ACC112 (cell line): Measurements from ENCODE around the gene UACA.
A peak's percentile ranks its signal among the peaks of the same experiment; 100 is the strongest.

Experiments used
- H2AFZ ChIP-seq: fragments of 200-600 bp; sonication (generic); one replicate; pipeline ENCODE4 v1.6.0; 2017; ENCODE audit warnings: antibody characterized with exemption, low read length; ENCODE audit not compliant: unreplicated experiment
- H3K27ac ChIP-seq: fragments of 200-600 bp; sonication (generic); 2 replicates; pipeline ENCODE4 v1.5.1; 2014; ENCODE audit warnings: low read depth, mild to moderate bottlenecking, antibody characterized with exemption, low read length, moderate library complexity
- H3K27me3 ChIP-seq: fragments of 200-600 bp; sonication (generic); 2 replicates; pipeline ENCODE4 v1.6.1; 2014; ENCODE audit warnings: mild to moderate bottlenecking, antibody characterized with exemption, low read length, moderate library complexity, mixed read lengths; ENCODE audit not compliant: insufficient read depth
- H3K36me3 ChIP-seq: fragments of 200-600 bp; sonication (generic); 2 replicates; pipeline ENCODE4 v1.6.1; 2016; ENCODE audit warnings: mild to moderate bottlenecking, antibody characterized with exemption, low read length, moderate library complexity, mixed read lengths; ENCODE audit not compliant: insufficient read depth
- H3K4me1 ChIP-seq: fragments of 200-600 bp; sonication (generic); one replicate; pipeline ENCODE4 v1.6.1; 2016; ENCODE audit warnings: low read length, mixed read lengths; ENCODE audit not compliant: insufficient read depth, unreplicated experiment, control insufficient read depth
- H3K4me3 ChIP-seq: fragments of 200-600 bp; sonication (generic); 2 replicates; pipeline ENCODE4 v1.5.1; 2014; ENCODE audit warnings: mild to moderate bottlenecking, low read depth, low read length
- H3K79me2 ChIP-seq: fragments of 200-600 bp; sonication (generic); one replicate; pipeline ENCODE4 v1.6.0; 2016; ENCODE audit warnings: low read length; ENCODE audit not compliant: control insufficient read depth, unreplicated experiment, insufficient read depth

The UACA gene

DNA sequence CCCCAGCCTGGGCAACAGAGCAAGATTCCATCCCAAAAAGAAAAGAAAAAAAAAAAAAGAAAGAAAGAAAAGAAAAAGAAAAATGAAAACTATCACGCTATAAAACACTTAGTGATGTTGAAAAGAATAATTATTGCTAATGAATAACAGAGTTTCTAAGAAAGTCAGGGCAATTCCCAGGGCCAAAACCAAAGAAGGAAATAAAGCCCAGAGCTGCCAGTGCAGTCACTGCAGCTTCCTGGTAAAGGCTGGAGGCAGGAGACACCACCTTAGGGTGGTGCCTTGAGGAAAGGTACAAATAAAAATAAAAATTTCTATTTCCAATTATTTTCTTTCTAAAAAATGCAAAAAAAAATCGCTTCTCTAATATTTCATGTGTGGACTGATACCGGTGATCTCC lies 19.7 kb upstream of the UACA start:
- Histone ChIP-seq H3K4me1 (peaks cover 32% of the 10 kb centered on the region), H3K27me3 (no peaks in the 10 kb centered on the region), H3K4me3 (no peak overlapping the region), H3K36me3 (no peaks in the 10 kb centered on the region), H2AFZ (no peak overlapping the region), H3K27ac (no peak overlapping the region), H3K79me2 (no peaks in the 10 kb centered on the region)

DNA sequence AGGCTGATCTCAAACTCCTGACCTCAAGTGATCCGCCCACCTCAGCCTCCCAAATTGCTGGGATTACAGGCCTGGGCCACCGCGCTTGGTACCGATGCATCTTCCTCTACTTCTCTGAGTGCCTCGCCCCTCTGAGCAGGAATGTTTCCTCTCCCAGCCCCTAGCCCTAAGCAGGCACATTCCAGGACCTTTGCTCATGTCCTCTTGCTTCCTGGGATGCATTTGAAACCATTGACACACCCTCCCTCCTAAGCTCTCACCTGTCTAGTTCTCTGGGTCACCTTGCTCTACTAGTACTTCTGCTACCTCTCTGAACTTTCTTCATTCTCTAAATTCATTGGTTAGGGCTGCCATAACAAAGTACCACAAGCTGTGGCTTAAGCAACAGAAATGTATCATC lies 17.9 kb upstream of the UACA start:
- Histone ChIP-seq H3K36me3 (no peaks in the 10 kb centered on the region), H3K27me3 (no peaks in the 10 kb centered on the region), H3K27ac (no peak overlapping the region), H3K4me3 (no peak overlapping the region), H3K4me1 (peaks cover 40% of the 10 kb centered on the region), H3K79me2 (no peaks in the 10 kb centered on the region), H2AFZ (no peak overlapping the region)

DNA sequence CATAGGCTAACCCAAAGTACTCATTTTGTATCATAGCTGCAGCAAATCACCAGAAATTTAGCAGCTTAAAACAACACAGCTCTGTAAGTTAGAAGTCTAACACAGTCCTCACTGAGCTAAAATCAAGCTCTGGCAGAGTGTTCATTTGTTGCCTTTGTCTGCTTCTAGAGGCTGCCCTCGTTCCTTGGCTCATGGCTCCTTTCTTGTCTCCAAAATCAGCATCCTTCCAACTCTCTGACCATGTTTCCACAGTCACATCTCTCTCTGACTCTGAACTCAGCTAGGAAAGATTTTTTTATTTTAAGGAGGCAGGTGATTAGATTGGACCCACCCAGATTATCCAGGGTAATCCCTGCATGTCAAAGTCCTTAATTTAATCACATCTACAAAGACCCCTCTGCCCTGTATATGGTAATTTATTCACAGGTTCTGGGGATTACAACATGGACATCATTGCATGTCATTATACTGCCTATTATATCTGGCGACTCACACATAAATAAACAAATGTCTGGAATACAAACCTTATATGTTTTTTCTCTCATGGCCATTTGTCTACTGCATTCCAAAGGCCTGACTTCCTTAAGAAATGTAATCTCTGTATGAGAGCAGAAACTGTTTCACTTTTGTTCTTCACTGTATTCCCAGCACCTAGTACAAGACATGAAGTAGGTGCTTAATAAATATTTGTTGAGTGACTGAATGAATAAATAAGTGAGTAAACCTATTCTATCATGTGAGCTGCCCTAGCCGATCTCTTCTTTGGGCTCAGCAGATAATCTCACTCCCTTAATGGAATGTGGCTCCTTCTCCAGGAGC lies 15.1 kb upstream of the UACA start:
- H2AFZ ChIP-seq = peak overlapping the region; percentile 88
- H3K4me1 ChIP-seq = peaks cover 48% of the 10 kb centered on the region
- no peaks in the 10 kb centered on the region for H3K79me2 ChIP-seq
- H3K4me3 ChIP-seq = peak overlapping the region; percentile 36; the same call in 1 of the 2 replicates
- no peaks in the 10 kb centered on the region for H3K36me3 ChIP-seq
- no peaks in the 10 kb centered on the region for H3K27me3 ChIP-seq
- H3K27ac ChIP-seq = peak overlapping the region; percentile 76

GRCh38 chr15:70777170-70777926 lies 14.0 kb upstream of the UACA start:
- Histone ChIP-seq H3K27me3 (no peaks in the 10 kb centered on the region), H3K36me3 (no peaks in the 10 kb centered on the region), H3K4me1 (peaks cover 50% of the 10 kb centered on the region), H2AFZ (no peak overlapping the region), H3K4me3 (no peak overlapping the region), H3K27ac (peak overlapping the region; percentile 76; the same call in 1 of the 2 replicates), H3K79me2 (no peaks in the 10 kb centered on the region)

DNA sequence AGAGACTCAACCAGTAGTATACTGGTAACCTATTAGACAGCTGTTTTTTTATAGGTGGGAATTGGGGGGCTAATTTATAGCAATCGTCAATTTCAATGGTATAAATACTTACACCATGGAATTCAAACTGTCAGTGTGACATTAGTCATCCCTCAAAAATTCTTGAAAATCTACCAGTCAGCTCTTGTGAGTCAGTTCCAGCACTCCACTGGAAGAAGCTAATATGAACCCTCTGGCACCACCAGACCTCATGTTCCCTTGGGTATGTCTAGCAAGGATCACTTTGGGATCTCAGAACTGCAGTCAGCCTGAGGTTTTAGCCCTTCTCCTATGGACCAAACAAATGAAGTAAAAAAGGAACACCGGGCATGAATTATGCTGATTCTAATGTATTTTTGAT lies 11.8 kb upstream of the UACA start:
- H3K27ac ChIP-seq = peak overlapping the region; percentile 83
- H3K36me3 ChIP-seq = no peaks in the 10 kb centered on the region
- H3K4me3 ChIP-seq = peak overlapping the region; percentile 32; the same call in 1 of the 2 replicates
- H2AFZ ChIP-seq = no peak overlapping the region
- H3K4me1 ChIP-seq = peaks cover 51% of the 10 kb centered on the region
- H3K79me2 ChIP-seq = no peaks in the 10 kb centered on the region
- no peaks in the 10 kb centered on the region for H3K27me3 ChIP-seq

DNA sequence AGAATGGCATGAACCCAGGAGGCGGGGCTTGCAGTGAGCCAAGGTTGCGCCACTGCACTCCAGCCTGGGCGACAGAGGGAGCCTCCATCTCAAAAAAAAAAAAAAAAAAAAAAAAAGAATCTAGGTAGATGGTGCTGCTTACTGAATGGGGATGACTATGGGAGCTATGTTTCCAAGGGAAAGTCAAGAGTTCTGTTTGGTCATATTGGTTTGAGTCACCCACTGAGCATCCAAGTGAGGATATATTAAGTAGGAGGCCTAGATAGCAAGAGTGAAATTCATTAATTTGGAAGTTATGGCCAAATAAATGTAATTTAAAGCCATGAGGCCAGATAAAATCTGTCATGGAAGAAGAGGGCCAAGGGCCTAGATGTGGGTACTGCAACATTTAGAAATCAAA lies 9.0 kb upstream of the UACA start:
- H3K4me3 ChIP-seq = no peak overlapping the region

GRCh38 chr15:70770863-70771262 lies 7.5 kb upstream of the UACA start:
- no peak overlapping the region for H3K4me3 ChIP-seq
- no peak overlapping the region for H3K27ac ChIP-seq
- no peaks in the 10 kb centered on the region for H3K36me3 ChIP-seq
- no peaks in the 10 kb centered on the region for H3K27me3 ChIP-seq
- no peak overlapping the region for H2AFZ ChIP-seq
- H3K4me1 ChIP-seq = peaks cover 36% of the 10 kb centered on the region
- no peaks in the 10 kb centered on the region for H3K79me2 ChIP-seq

More for the DNA sequence above, 9.0 kb upstream of the UACA start:
- Histone ChIP-seq H3K79me2 (no peaks in the 10 kb centered on the region), H3K27me3 (no peaks in the 10 kb centered on the region), H2AFZ (no peak overlapping the region), H3K27ac (no peak overlapping the region), H3K36me3 (no peaks in the 10 kb centered on the region), H3K4me1 (peaks cover 39% of the 10 kb centered on the region)

DNA sequence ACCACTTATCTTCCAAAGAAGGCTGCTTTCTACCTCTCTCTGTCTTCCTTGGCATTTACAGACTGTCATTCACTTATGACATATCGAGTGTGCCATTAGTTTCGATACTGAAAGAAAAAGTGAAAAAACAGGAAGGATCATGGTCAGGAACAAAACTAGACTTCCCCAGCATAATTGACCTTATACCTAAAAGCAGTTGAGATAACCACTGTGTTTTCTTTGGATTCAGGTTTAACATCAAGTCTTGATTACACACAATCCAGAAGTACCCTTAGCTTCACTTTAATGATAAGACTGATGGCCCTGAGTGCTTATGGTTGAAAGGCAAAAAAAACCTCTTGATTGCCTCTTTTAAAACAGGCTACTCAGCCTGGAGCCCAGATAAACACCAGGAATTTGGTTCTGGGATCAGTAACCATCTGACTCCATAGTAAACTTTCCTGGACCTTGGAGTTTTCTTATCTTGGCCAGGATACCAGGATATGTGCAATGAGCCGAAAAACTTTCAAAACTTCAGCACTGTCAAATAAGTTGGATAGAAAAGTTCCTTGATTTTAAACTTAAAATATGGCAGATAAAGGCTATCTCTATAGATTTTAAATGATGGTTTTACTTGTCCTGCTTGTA lies 5.0 kb upstream of the UACA start:
- Histone ChIP-seq H2AFZ (no peak overlapping the region), H3K27me3 (no peaks in the 10 kb centered on the region), H3K27ac (no peak overlapping the region), H3K36me3 (no peaks in the 10 kb centered on the region), H3K79me2 (no peaks in the 10 kb centered on the region), H3K4me1 (peaks cover 38% of the 10 kb centered on the region), H3K4me3 (no peak overlapping the region)

GRCh38 chr15:70767667-70768066 lies 4.3 kb upstream of the UACA start:
- H3K27ac ChIP-seq = no peak overlapping the region
- peaks cover 34% of the 10 kb centered on the region for H3K4me1 ChIP-seq
- H3K36me3 ChIP-seq = no peaks in the 10 kb centered on the region
- no peak overlapping the region for H2AFZ ChIP-seq
- H3K4me3 ChIP-seq = no peak overlapping the region
- peaks cover 5% of the 10 kb centered on the region for H3K79me2 ChIP-seq
- H3K27me3 ChIP-seq = no peaks in the 10 kb centered on the region

DNA sequence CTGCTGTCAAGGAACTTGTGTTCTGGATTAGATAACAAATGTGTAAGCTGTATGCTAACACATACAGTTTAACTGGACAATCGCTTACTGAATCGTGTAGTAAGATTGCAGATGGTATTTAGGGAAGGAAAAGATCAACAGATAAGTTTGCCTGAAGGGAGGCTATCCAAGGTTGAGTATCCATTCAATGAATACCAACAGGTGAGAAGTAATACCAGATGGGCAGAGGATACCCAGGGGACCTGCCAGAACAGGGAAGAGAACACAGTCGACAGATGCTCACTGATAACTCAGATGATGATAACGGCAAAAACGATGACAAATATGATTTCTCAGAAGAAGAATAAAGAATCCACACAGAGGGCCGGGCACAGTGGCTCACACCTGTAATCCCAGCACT lies 3.2 kb upstream of the UACA start:
- Histone ChIP-seq H3K4me3 (no peak overlapping the region), H3K27me3 (no peaks in the 10 kb centered on the region), H3K4me1 (peaks cover 34% of the 10 kb centered on the region), H3K36me3 (no peaks in the 10 kb centered on the region), H3K79me2 (peaks cover 16% of the 10 kb centered on the region), H3K27ac (no peak overlapping the region), H2AFZ (no peak overlapping the region)
